ENCODE results near the gene BST2. TPM values are rescaled to one million over a fixed set of nuclear protein-coding genes. Genes with fewer than 3 reads are reported as not detected.
"Not testable (repeated sequence)": the region's sequence is repeated elsewhere in the genome, so short reads cannot be mapped to it uniquely, and the experiment has no call there.

BST2 gene
- polyA plus RNA-seq, 3 donors: 102 to 160 (median 151) TPM

- DNase-seq (ENCODE audit: low read depth in 3 of 3, low spot score in 2 of 3): peak; percentile 81 to 90 (median 85)
These were observed 14.6 kb downstream of the BST2 start for GRCh38 chr19:17390665-17391370.

- DNase-seq (ENCODE audit: low read depth in 3 of 3, low spot score in 2 of 3): no peak
These were observed 15.3 kb downstream of the BST2 start for GRCh38 chr19:17389957-17390664.

GRCh38 chr19:17389288-17389687 lies 16.1 kb downstream of the BST2 start:
- no peak for DNase-seq (ENCODE audit: low read depth in 3 of 3, low spot score in 2 of 3)

GRCh38 chr19:17385878-17386611 lies 19.4 kb downstream of the BST2 start:
- no peak for DNase-seq (ENCODE audit: low read depth in 3 of 3, low spot score in 2 of 3)

- DNase-seq (ENCODE audit: low read depth in 3 of 3, low spot score in 2 of 3): no peak
These were observed 24.8 kb downstream of the BST2 start for GRCh38 chr19:17380426-17381138.

- DNase-seq (ENCODE audit: low read depth in 3 of 3, low spot score in 2 of 3): no peak
These were observed 26.2 kb downstream of the BST2 start for GRCh38 chr19:17379221-17379631.

GRCh38 chr19:17378271-17378670 lies 27.2 kb downstream of the BST2 start:
- DNase-seq (ENCODE audit: low read depth in 3 of 3, low spot score in 2 of 3): no peak

GRCh38 chr19:17376935-17377600 lies 28.4 kb downstream of the BST2 start, which contains the start of gene PLVAP:
TSS of gene PLVAP (minus strand) at chr19:17377342. CDS start at chr19:17377288, 54 bp downstream.
- no peak for DNase-seq (ENCODE audit: low read depth in 3 of 3, low spot score in 2 of 3)

GRCh38 chr19:17370026-17370587 lies 35.3 kb downstream of the BST2 start:
- no peak for DNase-seq (ENCODE audit: low read depth in 3 of 3, low spot score in 2 of 3)

GRCh38 chr19:17365361-17365760 lies 40.1 kb downstream of the BST2 start:
- DNase-seq (ENCODE audit: low read depth in 3 of 3, low spot score in 2 of 3): no peak

- DNase-seq (ENCODE audit: low read depth in 3 of 3, low spot score in 2 of 3): not testable (repeated sequence)
These were observed 41.4 kb downstream of the BST2 start for GRCh38 chr19:17363852-17364605.

GRCh38 chr19:17359905-17360800 lies 45.3 kb downstream of the BST2 start:
- no peak for DNase-seq (ENCODE audit: low read depth in 3 of 3, low spot score in 2 of 3)

- no peak for DNase-seq (ENCODE audit: low read depth in 3 of 3, low spot score in 2 of 3)
These were observed 47.0 kb downstream of the BST2 start for GRCh38 chr19:17358395-17358794.

- DNase-seq (ENCODE audit: low read depth in 3 of 3, low spot score in 2 of 3): no peak
These were observed 47.7 kb downstream of the BST2 start for GRCh38 chr19:17357724-17358123.

GRCh38 chr19:17357078-17357666 lies 48.3 kb downstream of the BST2 start:
- no peak for DNase-seq (ENCODE audit: low read depth in 3 of 3, low spot score in 2 of 3)

GRCh38 chr19:17353386-17353785 lies 52.0 kb downstream of the BST2 start:
- no peak for DNase-seq (ENCODE audit: low read depth in 3 of 3, low spot score in 2 of 3)

Measured in right renal cortex interstitium (tissue), 3 donors.